GM19099 (cell line): ENCODE measurements around the gene CCDC51.

ENCODE experiments used
- POLR2A ChIP-seq: IDR thresholded peaks from 3 replicates; pipeline ENCODE4 v1.6.1; 2011; ENCODE audit warnings: low read depth; ENCODE audit not compliant: insufficient read length; ENCODE audit errors: extremely low read depth

Gene CCDC51

DNA sequence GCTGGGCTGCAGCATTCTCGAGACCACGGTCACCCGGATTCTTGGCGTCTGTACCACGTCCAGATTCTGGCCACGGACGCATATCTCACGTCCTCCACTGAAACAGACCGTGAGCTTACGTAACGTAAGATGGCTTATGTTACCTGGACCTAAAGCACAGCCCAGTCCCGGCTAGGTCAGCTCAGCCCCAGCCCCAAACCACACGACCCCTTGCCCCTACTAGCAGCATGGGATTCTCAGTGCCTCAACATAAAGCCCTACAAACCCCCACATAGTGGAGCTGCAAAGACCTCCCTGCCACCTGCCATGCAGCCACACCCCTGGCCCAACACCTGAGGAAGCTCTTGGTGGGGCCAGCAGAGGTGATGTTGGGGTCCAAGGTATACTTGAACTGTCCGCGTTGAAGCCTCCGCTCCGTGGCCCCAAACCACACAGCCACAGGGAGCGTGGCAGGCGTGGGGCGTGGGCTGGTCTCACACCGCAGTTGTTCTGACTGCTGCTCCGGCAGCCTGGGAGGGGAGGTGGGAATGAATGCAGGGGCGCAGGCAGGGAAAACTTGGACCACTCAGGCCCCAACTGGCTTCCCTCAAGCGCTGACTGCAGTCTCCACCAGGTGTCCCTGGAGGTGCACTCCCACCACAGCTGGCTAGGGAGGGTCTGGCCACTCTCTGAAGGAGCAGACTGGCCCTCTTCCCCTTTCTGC is 24.5 kb downstream of the CCDC51 start:
- no peak for TF ChIP-seq POLR2A

DNA sequence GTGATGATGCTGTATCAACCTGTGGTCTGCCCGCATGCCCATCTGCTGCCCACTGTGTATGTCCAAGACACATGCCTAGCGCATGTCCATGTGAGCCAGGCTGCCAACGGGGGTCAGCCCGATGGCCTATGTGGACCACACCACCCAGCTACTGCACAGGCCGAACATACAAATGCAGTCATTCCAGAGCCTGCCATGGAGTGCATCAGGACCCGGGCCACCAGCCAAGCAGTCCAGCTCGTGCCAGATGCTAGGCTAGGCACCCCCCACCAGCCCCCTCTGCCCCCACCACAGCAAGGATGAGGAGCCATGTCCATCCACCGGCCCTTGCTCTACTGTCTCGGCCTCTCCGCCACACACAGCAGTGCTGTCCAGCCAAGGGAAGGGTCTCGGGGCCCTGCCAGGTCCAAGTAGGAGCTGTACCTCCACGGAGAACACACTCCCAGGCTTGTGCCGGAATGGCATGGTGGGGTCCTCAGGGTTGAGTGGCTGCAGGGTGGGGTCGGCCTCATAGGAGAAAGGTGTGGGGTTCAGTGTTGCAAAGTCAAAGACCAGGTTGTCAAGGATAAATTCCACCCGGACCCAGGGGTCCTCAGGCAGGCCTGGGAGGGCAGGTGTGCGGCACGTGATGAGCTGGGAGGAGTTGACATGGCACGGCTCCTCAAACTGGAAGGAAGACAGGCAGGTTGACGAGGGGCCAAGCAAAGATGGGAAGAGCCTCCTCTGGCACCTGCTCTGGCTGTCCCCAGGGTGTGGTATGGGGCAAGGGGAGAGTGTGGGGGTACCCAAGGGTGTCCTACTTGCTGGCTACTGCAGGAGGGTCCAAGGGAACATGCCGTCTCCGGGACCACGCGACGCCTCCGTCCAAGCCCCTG is 25.3 kb downstream of the CCDC51 start:
- TF ChIP-seq POLR2A: no peak

DNA sequence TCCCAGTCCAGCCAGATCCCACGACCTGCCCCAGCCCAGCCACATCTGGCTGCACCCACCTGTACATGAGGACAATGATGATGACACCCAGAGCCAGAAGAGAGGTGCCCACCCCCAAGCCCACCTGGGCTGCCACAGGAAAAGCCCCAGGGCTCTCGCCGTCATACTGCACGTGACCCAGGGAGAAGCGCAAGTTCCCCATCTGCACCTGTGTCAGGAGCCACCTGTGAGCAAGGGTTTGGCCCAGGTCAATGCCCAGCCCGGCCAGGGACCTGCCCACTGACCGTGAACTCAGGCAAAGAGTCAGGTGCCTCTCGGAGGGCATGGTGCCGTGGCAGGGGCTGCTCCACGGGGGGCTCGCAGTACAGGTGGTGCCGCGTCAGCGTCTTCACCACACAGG is 26.3 kb downstream of the CCDC51 start:
- no peak for TF ChIP-seq POLR2A

DNA sequence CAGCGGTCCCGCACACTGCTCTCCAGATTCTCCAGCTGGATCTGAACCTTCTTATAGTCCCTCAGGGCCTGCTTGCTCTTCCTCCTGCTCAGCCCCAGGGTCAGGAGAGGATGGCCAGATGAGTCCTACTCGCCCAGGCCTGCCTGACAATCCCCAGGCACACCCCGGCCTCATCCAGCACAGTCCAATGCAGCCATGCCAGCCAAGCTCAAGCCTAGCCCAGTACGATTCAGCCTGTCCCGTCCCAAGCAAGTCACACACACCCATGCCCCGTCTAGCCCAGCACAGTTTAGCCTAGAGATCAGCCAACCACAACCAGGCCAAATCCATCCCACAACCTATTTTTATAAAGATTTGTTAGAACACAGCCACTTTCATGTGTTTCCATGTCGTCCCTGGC is 26.8 kb downstream of the CCDC51 start:
- no peak for TF ChIP-seq POLR2A

DNA sequence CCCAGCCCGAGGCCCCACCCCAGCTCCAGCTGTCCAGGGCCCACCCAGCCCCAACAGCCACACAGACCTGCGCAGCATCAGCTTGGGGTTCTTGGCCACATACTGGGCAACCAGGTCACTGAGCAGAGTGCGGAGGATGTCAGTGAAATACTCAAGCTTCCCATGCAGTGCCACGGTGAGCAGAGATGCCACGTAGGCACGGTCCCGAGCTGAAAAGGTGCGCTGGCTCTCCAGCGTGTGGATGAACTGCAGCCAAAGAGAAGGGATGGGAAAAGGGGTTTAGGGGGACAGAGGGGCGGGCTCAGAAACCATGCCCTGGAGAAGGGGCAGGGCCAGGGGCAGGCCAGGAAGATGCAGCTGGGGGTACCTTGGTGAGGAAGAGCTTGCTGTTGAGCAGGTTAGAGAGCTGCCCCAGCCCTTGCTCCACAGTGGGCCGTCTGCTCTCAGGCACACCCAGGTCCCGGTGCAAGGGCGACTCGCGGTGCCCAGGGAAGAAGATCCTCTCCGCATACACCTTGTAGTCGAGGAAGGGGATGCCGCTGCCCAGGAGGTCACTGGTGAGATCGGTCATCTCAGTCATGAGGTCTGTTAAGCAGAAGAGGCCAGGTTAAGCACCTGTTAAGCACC is 27.4 kb downstream of the CCDC51 start:
- no peak for TF ChIP-seq POLR2A

DNA sequence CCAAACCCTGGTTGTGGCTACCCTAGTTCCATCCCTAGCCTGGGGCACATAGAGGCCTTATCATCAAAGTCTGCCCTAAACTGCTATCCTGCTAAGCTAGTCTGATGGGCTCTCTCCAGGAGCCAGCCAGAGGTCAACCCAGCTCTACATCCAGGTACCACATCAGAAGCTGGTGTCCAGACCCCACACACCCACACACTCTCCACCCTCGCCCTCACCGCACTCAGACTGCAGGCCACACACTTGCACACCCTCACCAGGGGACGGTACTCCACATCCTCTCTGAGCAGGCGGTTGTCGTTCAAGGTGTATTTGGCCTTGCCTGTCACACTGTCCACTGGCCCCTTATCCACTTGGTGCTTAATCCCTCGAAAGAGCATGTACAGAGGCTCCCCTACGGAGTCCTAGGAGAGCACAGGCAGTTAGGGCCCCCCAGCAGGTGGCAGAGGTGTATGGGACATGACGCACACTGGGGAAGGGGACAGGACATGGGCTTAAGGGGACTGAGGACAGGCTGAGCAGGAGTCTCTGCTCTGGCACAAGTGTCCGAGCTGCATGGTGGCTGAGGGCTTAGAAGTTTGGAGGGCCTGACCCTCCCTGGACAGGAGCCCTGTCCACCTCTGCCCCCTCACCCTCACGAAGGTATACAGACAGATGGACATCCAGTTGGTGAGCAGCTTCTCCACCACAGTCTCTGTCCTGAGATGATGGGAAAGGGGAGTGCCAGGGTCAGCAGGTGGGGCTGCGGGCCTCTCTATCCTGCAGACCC is 28.1 kb downstream of the CCDC51 start:
- no peak for TF ChIP-seq POLR2A

DNA sequence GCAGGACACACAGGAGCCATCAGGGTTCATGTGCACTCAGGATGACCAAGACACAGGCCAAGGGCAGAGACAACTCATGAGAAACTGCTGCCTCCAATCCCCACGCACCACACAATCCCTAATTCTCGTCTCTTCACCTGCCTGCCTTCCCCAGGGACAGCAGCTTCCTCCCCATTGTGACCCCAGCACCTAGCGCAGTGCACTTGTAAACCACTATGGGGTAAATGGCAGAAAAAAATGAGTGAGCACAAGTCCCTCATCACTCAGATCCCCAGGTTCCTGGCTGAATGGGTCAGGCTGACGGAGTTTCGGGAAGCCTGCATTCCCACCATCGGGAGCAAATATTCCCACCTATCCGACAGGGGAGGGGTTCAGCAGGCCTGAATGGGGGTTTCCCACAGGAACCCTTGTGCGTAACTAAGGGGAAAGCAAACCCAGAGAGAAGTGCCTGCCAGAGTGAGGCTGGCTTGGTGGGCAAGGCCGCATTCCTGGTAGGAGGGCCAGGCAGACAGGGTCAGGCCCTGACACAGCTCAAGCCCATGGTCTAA is 28.8 kb downstream of the CCDC51 start:
- TF ChIP-seq POLR2A: no peak

DNA sequence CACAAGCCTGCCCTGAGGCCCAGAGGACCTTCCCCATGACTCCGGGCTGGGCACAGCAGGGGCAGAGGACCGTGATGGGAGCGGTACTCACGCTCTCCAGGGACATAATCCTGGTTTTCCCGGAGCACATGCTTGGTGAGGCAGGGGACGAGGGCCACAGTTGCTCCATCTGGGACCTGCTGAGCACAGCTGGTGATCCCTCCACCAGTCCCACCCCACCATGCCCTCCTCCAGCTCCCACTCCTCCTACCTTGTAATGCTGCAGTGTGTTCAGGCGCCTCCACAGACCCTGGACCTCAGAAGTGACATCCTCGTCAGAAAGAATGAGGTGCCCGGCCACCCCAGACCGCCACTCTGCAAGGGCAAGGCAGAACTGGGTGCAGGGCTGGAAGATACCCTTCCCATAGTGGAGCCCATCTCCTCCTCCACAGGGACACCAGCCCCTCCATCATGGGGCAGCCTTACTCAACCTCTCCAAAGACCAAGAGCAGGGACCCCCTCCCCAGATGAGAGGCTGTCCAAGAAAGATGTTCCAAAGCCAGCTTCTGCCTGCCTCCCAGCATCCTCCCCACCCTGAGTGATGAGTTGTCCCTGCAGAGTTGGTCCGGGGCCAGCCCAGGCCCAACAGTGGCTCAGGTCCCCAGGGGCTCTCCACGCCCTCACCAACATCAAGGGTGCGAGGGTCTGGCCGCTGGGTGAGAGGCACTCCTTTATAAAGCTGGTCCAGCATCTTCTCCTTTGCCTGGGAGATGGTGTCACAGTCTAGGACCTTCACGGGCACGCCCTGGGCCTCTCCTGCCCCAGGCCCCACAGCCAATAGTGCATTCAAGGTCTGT is 29.5 kb downstream of the CCDC51 start:
- TF ChIP-seq POLR2A: no peak

DNA sequence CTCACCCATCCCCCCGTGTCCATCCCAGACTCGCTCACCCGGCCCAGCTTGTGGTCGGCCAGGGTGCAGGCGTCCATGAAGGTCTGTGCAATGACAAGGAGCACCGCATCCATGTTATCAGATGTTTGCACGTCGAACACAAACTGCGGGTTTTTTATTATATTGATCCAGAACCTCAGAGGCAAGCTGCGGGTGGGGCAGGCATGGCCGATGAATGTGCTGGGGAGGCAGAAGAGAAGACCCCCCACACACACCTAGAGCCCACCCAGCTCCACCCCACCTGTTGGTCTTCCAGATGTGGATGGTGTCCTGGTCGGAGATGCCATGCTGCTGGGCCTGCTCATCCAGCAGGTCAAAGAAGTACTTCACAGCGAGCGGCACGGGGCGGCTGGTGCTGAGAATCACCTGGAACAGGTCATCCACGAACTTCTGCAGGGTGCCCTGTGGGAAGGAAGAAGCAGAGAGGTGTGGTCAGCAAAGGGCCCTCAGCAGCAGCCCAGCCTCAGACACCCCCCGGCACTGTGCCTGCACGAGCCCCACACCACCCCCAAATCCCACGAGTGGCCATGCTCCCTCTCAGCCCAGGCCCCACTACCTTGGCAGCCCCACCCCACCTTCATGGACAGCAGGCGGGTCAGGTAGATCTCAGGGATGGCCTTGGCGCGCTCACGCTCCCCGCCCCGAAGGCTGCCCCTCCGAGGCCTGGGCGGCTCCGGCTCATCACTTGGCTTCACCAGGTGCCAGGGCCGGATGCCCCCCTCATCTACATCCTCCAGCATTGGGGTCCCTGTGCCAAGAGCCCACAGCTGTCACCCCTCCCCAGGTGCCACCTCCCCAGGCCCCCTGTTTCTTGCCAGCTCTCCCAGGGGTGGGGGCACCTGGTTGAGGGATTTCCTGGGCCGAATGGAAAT is 30.4 kb downstream of the CCDC51 start:
- no peak for TF ChIP-seq POLR2A

DNA sequence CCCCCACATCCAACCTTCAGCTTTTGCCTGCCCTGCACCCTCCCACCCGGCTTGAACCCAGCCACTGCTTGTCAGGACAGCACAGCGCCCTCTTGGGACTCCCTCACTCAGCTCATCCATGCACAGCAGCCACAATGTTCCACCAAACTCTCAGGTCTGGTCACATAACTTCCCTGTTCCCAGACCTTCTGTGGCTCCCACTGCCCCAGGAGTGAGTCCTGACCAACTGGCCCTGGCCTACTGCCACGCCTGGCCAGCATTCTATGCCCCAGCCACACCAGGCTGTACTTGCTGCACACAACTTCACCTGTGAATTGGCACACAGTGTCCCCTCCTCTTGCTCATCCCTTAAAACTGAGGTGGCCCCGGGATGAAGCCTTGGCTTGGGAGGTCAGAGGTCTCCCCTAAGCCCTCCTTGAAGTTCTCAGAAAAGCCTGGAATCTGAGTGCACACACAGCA is 31.1 kb downstream of the CCDC51 start:
- no peak for TF ChIP-seq POLR2A

DNA sequence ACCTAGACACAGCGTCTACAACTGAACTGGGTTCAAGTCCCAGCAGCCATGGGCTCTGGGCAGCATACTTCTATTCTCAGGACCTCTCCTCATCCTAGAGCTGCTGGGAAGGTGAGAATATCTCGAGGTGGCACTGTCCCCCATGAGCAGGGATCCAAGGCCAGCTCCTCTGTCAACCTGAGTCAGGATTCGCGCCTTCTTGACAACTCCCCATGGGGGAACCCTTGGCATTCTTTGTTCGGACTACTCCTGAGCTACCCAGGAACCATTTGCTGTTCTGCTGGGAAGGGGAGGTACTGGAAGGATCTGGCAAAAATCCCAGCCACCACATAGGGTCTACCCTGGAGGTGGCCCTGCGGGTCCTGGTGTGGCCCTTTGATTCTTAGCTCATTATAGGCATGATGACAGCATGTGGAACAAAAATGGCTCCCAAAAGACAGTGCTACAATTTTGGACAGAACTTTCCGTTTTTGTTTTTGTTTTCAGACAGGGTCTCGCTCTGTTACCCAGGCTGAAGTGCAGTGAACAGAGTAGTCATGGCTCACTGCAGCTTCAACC is 32.3 kb downstream of the CCDC51 start:
- no peak for TF ChIP-seq POLR2A

DNA sequence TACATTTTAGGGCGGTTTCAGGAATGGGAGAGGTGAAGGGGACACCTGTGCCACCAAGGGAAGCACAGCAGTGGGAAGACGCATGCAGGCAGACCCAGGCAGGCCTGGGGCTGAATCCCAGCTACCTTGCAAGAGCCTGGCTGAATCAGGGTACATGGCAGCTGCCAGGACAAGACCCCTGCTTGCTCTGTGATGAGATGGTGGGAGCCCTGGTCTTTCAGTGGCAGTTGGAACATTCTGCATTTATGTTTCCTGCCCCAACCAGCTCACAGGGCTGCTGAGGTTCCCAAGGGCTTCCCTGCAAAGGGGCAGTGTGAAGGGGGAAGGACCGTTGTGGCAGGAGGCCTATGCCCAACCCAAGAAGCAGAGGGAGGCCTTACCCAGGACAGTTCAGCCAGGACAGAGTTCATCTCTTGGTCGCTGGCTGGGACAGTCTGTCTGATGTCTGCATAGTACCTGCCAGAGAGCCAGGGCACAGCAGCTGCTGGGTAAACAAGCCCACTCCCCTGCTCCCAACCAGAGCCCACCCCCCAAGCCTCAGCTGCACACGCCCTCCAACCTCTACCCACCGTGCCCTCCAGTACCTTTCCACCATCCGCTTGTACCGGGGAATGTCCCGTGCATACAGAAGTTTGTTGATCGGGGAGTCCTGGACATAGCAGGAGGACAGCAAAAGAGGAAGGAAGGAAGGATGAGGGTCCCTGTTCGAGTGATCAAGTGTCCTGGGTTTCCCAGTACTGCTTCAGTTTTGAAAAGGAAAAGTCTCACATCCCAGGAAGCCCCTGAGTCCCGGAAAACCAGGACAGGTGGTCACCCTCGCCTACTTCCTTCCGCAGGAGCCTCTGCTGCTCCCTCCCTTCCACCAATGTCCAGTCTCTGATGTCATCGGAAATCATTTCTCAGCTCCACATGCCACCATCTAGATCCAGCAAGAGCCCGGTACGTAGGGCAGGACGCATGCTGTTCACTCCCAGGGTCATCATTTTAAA is 33.2 kb downstream of the CCDC51 start:
- no peak for TF ChIP-seq POLR2A

DNA sequence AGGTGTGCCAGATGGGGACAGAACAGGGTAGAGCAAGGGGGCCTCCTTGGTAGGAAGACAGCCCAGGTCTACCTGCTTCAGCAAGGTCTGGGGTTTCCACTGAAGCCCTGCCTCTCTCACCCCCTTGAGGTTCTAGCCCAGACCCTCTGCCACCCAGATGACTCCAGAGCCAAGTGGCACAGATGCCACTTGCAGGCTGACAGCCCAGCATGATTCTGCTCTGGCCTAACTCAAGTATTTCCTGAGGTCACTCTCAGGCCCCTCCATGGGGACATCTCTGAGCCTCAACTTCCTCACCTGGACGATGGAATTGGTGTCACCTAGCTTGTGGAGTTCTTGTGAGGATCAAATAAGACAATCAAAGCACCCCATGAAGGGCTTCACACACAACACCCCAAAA is 33.9 kb downstream of the CCDC51 start:
- no peak for TF ChIP-seq POLR2A
